Stimulated activated CD8-positive, alpha-beta memory T cell treated with anti-CD3 and anti-CD28 coated beads, Interleukin-15, amount 100 ng/mL, for 48 hours (primary cell): Measurements from ENCODE around the gene KRT72.

Source experiments
- DNase-seq, 2 donors: peaks; one replicate each; pipeline ENCODE4 v3.0.0-alpha.2; 2020; ENCODE audit warnings: low read depth in 2 of 2

Gene KRT72

DNA sequence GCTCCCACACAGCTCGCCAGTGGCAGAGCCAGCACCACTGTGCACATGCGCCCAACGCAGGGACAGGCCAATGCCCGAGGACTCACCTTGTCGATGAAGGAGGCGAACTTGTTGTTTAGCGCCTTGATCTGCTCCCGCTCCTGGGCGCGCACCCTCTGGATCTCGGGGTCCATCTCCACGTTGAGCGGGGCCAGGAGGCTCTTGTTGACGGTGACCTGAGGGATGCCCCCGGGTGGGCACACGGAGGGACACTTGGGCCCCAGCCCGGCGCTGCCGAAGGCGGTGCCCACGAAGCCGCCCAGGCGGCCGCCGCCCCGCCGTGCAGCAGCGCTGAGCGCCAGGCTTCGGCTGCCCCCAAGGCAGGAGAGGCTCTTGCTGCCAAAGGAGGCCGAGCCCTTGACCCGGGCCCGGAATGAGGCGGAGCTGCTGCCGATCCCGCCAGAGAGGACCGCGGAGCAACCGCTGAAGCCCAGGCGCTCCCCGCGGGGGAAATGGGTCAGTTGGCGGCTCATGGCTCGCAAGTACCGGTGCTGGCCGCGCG, at the start of gene KRT72:
Gene KRT72 (minus strand): TSS at position 523 of the 541 bp plus-strand sequence. CDS start 11 bp downstream, at position 512.
- no peak for DNase-seq

- DNase-seq = no peak
Observed at GRCh38 chr12:52650520-52651081, 49.3 kb upstream of the KRT72 start.

DNA sequence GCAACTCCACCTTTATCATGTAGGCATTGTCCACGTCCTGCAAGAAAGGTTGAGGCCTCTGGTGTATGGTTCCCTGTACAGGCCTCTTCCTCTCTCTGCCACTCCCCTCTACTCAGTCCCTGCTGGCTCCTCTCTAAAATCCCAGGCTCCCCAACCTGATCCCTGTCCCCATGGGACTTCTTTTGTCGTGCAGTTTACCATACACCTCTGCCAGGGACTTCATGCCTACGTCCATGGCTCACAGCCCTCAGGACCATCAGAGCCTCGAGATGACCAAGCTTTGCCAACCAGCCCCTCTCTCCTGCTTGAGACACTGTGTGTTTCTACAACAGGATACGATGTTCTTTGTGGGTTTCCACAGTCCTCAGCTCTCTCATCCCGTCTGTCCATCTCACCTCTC, 47.8 kb upstream of the KRT72 start:
- no peak for DNase-seq

DNA sequence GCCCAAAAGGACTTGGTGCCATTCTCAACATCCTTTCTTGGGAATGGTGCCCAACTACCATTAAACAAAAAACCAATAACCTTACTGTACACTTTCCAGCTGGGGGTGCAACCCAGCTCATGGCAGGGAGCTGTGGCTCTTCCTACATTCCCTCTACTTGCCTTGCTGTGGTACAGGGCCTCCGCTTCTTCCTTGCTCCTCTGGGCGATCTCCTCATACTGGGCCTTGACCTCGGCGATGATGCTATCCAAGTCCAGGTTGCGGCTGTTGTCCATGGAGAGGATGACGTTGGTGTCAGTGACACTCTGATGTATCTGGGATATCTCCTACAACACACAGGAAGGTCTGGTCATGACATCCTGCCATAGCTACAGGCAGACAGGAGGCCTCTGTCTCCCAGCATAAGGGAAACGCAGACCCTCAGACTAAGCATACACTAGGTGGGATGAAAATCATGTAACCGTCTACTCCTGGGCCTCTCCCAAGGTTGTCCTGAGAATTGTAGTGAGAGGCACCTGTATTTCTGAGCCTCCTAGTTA, 46.8 kb upstream of the KRT72 start:
- no peak for DNase-seq

DNA sequence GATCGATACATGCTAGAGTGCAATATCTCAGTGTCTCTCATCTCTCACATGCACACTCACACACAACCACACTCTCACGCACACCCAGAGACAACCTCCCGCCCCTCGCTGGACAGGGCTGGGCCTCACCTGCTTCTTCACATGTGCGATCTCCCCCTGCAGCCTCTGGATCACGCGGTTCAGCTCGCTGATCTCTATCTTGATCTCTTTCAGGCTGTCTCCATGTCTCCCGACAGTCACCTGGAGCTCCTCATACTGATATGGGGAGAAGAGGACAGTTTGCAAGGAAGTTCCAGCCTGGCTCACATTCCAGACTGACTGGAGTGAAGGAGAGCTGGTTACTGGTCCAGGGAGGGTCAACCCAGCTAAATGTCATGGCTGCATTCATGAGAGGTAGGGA, 46.3 kb upstream of the KRT72 start:
- no peak for DNase-seq

- no peak for DNase-seq
Observed at GRCh38 chr12:52646613-52647012, 45.4 kb upstream of the KRT72 start.

DNA sequence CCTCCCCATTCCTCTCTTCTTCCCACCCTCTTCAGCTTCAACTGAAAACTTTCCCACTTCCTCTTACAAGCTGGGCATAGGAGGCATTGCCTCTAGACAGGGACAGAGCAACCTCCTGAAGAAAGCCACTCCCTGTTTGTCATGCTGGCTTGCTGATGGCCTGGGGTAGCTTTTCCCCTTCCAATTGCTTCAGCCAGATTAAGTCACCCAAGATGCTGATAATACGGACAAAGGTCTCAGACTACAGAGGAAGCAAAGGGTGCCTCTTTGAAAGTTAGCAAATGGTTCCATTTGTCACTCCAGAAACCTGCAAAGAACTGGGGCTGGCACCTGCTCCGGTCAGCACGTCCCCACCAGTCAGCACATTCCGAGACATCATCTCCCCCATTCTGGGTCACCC, 44.7 kb upstream of the KRT72 start:
- no peak for DNase-seq

DNA sequence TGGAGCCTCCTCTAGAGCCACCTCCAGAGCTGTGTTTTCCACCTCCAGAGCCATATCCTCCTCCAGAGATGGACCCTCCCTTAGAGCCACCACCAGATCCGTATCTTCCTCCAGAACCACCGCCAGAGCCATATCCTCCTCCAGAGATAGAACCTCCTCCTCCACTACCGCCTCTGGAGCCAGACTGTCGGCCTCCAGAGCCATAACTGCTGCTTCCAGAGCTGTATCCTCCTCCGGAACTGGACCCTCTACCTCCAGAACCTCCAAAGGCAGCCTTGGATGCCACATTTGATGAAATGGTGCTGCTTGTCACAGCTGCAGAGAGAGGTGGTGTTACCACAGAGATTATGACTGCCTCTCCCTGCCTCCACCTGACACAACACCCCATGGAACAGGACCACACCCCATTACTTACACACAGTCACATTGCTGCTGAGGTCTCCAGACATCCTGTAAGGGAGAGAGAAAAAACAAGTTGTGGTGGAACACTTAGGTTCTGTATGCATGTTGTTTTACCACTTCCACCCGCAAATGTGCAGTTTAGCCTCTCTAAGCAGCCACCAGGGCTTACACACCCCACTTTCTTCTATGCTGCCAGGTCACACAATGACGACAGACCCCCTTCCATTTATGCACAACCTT, 44.0 kb upstream of the KRT72 start:
- DNase-seq = peak in 1 of 2 donors; percentile 3

- DNase-seq = no peak
Observed at GRCh38 chr12:52644078-52644415, 42.8 kb upstream of the KRT72 start.

GRCh38 chr12:52643233-52644077, 42.2 kb upstream of the KRT72 start:
- DNase-seq = no peak

GRCh38 chr12:52641468-52641867, 40.2 kb upstream of the KRT72 start:
- no peak for DNase-seq

- no peak for DNase-seq
Observed at GRCh38 chr12:52637299-52637698, 36.0 kb upstream of the KRT72 start.

DNA sequence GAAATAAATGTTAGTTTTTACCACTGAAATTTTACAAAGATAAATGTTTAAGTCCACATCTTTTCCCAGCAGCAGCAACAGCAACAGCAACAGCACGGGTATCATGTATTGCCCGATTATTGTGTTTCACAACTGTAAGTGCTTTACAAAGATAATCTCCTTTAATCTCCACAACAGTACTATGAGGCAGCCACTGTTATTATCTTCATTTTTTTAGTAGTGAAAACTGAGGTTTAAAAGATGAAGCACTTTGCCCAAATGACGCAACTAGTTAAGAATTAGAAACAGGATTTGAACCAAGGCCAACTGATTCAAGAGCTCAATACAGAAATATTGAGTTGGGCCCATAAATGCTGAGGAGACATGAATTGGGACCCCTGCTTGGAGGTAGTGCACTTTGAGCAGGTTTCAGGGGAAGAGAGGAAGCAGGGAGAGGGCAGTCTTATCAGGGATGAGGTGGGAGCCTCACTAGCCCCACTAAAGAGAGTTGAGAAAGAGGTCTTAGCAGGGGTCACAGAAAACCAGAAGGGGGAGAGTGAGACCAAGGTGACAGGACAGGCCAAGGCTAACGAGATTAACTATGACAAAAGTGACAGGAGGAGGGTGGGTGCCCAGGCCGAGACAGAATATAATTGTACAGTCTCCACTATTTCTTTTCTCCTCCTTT, 35.5 kb upstream of the KRT72 start:
- DNase-seq = no peak

GRCh38 chr12:52636189-52636588, 34.9 kb upstream of the KRT72 start:
- DNase-seq = no peak

DNA sequence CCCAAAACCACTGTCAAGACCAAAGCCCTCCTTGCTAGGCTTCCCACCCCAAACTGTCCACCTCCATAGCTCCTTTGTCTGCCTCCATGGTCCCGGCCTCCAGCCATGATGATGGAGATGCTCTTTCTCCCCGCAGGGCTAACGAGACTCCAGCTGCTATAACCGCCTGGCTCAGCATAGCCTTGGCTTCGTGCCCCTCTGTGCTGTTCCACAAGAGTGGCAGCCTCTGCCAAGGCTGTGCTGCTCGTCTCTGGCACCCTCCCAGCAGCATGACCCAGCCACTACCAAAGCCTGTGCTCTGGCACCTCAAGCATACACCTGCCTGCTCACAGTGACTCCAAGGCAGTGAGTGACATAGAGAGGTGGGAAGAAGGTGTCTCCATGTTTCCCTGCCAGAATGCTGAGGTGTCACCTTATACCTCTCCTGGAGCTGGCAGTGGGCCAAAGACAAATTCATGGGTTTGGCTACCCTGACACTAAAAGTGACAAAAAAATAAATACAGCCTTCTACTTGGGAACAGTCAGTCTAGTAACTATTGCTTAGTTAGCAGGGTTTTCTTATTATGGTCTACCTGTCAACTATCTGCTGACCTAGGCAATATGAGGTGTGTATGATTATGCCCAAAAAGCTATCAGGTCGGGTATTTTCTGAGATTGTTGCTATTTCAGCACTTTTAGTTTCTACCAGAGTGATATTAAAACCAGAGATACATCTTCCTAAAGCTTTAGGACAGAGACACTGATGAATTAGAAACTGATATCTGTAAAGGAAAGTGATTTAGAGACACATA, 33.2 kb upstream of the KRT72 start:
- no peak for DNase-seq

DNA sequence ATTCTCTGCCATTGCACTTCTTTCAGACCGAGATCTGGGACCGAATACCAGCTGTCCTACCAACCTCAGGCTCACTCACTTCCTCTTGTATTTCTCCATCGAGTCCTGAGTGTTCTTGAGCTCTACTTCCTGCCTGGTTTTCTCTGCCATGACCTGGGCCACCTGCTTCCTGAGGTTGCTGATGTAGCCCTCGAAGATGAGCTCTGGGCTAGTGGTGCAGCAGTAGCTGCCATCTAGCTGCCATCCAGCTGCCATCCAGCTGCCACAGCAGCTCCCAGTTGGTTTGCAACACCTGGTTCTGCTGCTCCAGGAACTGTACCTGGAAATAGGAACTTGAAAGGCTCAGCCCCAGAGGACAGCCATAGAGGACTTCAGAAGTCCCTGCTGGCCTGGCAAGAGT, 32.1 kb upstream of the KRT72 start:
- no peak for DNase-seq

GRCh38 chr12:52632656-52633055, 31.4 kb upstream of the KRT72 start:
- no peak for DNase-seq

GRCh38 chr12:52631676-52632459, 30.6 kb upstream of the KRT72 start:
- DNase-seq = no peak

GRCh38 chr12:52631264-52631663, 30.0 kb upstream of the KRT72 start:
- DNase-seq = no peak

GRCh38 chr12:52630599-52631200, 29.4 kb upstream of the KRT72 start:
- DNase-seq = no peak
